GM19043 (cell line): ENCODE measurements around the gene GNA12.

ENCODE experiments used
- ATAC-seq: cut with Tn5 transposase; IDR thresholded peaks from one replicate; pipeline ENCODE4 v1.9.1; 2021; ENCODE audit warnings: low read depth; ENCODE audit not compliant: unreplicated experiment

GNA12 gene, protein sequence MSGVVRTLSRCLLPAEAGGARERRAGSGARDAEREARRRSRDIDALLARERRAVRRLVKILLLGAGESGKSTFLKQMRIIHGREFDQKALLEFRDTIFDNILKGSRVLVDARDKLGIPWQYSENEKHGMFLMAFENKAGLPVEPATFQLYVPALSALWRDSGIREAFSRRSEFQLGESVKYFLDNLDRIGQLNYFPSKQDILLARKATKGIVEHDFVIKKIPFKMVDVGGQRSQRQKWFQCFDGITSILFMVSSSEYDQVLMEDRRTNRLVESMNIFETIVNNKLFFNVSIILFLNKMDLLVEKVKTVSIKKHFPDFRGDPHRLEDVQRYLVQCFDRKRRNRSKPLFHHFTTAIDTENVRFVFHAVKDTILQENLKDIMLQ

DNA sequence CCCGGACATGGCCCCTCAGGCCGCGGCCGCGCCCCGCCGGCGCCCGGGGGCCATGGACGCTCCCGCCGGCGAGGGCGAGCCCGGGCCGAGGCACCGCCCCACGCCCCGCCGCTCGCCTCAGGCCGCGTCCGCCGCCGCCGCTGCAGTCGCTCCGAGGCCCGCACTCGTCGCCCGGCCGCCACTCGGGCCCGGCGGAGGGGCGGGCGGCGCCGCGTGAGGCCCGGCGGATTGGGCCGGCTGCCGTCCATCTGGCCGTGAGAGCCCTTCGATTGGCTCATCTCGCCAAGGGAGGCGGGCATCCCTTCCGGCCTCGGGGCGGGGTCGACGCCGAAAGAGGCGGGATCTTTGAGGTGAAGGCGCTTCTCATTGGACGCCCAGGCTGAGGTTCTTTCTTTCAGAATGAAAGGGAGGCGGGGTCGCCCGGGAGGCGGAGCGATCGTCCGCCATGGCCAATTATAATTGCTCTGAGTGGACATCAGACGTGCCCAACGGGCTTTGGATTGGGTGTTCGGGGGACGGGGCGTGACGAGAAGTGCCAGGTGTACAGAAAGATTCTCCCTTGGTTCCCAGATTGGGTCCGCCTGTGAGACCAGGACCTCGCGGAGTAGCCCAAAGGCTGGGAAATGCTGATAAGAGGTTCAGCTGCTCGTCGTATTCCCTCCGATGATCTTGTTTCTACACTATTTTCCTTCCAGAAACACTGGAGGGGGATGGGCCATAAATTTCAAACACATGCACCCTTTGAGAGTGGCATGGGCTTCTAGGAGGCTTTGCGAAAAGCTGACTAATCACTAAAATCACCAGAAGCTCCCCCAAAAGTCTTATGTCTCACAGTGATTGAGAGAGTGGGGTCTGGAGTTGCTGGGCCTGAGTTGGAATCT, at the start of gene GNA12:
TSS of gene GNA12 (minus strand) at position 156 of the 881 bp plus-strand sequence. CDS start at position 9, 147 bp downstream.
- ATAC-seq = peak; percentile 97

DNA sequence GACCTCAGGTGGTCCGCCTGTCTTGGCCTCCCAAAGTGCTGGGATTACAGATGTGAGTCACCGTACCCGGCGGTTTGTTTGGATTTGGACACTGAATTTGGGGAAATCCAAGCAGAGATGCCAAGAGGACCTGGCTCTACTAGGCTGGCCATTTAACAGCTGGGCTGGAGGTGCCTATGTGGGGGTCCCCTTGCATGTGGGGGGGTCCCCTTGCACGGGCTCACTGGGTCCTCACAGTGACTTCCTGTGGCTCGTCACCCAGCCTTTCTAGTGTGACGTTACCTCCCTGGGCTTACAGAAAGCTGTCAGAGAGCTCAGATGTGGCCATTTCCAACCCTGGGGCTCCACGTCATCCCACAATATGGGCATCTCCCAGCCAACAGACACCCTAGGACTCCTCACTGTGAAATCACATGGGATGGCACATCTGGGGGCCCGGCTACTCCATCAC, 49.3 kb upstream of the GNA12 start:
- ATAC-seq = no peak

DNA sequence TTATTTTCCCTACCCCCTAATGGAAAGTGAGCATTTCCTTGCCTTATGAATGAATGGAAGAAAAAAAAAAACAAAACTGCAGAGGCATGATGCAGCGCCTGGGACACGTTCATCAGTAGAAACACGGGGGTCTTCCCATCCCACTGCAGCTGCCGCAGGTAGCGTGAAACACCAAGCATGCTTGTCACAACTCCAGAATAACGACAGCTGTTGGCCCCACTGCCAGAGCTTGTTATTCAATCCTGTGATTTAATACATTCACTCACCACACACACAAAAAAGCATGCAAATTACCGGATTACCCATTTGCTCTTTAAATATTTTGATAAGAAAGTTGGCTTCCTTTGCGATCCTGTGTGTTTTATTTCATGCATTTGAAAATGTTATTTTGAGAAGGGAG, 48.4 kb upstream of the GNA12 start:
- no peak for ATAC-seq

DNA sequence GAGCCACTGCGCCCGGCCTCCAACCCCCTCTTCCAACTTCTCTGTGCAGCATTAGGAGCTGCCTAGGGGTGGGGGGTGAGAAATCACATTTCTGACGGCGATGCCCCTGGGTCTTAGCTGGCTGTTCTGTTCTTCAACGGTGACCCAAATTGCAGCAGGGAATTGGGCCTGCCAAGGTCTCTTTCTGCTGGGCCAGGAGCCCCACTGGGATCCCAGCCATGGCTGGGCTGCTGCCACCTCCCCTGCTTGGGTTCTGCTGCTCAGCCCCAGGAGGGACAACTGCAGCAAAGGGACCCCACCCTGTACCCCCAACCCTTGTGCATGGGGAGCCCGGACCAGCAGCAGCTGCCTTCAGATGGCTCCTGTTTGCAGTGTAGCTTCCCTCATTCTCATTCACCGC, 43.7 kb upstream of the GNA12 start:
- no peak for ATAC-seq

DNA sequence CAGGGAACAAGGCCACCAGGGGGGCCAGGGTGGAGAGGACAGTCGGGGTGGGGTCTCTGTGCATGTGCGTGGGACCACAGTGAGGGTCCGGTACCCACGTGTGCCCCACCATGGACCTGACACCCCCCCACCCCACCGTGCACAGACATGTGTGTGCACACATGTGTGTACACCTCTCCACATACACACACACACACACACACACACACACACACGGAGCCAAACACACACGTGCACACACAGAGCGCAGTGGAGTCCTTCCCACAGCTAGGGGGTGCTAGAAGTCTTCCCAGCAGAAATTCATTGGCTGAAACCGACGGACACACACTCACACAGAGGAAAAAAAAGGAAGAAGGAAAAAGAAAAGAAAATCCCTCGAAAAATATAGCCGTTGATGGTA, 42.8 kb upstream of the GNA12 start:
- no peak for ATAC-seq

DNA sequence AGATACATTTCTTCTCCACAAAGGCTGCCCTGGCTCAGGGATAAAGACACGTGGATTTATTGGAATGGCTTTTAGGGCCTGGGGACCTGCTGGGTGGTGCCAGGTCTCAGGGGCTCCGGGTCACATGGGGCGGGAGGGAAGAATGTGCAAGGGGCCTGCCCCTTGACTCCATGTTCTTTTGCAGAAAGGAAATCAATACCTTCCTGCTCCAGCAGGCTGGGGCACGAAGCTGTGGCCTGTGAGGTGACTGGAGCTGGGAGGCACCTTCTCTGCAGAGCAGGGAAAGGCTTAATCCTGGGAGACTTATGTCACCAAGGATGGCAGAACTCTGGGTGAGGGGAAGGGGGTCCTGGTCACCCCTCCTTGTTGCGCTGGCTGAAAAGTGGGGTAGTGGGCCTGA, 42.3 kb upstream of the GNA12 start:
- ATAC-seq = no peak

DNA sequence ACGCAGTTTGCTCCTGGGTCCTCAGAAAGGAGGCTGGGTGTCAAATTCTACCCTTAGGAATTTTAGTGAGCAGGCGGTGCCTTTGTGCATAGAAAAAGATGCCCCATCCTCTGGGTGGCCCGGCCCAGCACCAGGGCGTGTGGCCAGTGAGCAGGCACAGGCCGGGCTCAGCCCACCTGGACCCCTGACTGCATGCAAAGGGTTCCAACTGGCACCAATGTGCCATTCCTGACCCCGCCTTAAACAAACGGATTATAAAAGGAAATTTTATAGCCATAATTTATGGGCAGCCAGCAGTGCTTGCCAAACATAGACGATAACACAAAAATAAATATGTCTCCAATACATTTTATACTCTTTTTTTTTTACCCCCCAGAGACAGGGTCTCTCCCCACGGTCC, 40.1 kb upstream of the GNA12 start:
- ATAC-seq = no peak

DNA sequence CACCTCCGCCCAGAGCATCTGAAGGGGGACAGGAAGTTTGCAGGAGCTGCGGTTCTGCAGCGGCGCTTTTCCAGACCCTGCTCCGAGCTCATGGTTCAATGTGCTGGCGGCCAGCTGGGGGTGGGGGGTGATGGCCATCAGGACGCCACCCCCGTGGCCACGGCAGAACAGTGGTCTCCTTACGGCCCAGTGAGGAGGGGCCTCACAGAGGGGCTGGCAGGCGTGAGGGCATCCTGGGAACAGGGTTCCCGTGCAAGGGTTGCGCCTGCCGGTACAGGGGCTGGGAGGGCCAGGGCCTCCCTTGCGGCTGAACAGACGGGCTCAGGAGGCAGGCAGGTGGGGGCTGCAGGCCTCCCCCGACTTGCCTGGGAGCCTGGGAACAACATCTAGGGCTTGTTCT, 39.0 kb upstream of the GNA12 start:
- no peak for ATAC-seq

DNA sequence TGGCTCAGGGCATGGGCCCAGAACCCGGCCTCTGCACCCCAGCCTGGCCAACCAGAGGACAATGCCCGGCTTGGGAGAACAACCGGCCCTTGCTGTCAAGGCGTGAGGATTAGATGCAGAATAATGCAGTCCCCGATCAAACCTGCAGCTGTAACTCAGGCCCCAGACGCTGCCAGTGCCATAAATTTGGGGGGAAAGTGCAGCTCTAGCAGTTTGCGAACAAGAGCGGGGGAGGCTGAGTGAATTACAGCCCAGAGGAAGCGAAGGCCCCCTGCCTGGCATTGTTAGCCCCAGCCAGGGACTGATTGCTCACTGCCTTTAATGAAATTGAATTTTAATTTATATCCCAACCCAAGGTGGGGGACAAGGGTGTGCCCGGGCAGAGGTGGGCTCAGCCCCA, 38.0 kb upstream of the GNA12 start:
- no peak for ATAC-seq

DNA sequence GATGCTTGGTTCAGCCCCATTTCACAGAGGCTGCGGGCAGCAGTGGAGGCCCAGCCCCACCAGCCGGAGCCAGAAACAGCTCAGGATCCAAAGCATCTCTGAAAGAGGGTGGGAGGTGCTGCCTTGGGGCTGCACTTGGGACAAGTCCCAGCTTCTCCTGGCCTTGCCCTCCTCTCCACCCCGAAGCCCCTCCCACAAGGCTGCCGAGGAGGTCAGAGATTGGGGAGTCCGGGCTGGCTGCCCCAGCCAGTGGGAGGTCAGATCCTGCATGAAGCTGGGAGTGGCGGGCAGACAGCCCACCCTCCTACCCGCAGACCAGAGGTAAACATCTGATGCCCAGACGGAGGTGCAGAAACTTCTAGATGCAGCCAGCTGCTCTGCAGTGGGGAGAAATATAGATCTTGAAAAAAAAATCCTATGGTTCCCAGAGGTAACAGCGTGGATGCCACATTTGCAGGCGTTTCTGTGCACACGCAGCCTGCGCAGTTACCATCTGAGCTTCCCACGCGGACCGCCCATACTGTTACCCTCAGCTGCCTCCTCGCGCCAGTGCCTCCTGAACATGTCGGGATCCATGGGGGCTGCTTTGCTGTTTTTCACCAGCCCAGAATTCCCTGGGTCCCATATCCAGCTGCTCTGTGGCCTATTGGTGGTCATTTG, 36.9 kb upstream of the GNA12 start:
- no peak for ATAC-seq

DNA sequence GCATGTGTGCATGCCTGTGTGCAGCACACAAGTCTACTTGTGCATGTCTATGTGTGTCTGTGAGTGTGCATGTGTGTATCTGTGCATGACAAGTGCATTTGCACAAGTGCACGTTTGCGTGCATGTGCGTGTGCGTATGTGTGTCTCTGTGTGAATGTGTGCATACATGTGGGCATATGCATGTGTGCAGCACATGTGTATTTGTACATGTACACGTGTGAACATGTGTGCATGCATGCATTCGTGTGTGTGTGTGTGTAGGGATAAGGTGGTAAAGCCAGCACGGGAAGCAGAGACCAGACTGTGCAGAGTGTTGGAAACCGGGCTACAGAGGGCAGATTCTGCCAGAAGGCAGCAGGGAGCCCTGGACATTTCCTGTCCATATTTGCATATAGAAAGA, 35.9 kb upstream of the GNA12 start:
- ATAC-seq = no peak

DNA sequence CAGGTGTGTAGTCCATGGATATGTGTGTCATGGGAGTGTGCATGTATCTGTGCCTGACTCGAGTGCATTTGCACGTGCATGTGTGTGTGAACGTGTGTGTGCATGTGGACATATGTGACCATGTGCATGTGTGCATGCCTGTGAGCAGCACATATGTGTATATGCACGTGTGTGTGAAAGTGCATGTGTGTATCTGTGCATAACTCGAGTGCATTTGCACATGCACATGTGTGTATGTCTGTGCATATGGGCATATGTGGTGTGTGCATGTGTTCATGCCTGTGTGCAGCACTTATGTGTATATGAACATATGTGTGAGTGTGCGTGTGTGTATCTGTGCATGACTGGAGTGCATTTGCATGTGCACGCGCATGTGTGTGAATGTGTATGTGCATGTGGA, 35.2 kb upstream of the GNA12 start:
- no peak for ATAC-seq

DNA sequence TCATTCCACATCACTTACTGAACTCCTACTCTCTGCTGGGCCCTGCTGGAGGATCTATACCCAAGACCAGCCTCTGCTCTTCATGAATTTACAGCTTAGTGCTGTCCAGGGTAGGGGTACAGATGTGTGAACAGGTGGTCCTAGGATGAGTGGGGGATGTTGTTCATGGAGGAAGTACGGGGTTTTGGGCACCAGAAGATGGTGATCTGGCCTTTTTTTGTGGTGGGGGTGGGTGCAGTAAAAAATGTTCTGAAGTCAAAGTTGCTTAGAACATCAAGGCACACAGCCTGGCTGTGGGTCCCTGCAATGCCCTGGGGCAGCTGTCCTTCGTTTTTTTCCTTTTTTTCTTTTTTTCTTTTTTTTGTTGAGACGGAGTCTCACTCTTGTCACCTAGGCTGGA, 34.2 kb upstream of the GNA12 start:
- no peak for ATAC-seq

DNA sequence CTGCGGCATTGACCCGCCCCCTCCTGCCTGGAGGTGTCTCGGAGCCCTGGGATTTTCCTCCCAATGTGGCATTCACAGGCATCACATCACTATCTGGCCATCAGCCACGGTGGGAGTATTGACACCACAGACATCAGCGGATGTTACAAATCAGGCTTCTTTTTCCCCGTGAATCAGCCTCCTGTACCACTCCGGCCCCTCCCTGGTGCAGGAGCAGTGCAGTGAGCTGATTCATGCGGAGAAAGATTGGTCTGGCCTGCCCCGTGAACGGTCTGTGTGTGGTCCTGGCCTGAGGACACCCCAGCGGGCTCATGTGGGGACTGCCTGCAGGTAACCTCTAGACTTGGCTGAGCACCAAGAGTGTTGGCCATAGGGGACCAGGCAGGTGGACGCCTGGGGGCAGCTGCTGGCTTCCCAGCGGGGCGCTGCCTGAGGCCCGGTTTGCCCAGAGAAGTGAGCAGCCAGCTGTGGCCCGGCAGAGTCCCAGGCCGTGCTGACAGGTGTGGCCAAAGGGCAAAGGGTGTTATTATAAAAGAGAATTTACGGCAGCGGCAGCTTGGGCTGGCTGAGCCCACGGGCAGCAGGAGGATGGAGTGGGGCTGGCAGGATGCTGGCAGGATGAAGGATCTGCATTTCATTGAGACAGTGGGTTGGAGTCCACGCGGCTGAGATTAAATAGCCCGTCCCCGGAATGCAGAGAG, 32.1 kb upstream of the GNA12 start:
- no peak for ATAC-seq

DNA sequence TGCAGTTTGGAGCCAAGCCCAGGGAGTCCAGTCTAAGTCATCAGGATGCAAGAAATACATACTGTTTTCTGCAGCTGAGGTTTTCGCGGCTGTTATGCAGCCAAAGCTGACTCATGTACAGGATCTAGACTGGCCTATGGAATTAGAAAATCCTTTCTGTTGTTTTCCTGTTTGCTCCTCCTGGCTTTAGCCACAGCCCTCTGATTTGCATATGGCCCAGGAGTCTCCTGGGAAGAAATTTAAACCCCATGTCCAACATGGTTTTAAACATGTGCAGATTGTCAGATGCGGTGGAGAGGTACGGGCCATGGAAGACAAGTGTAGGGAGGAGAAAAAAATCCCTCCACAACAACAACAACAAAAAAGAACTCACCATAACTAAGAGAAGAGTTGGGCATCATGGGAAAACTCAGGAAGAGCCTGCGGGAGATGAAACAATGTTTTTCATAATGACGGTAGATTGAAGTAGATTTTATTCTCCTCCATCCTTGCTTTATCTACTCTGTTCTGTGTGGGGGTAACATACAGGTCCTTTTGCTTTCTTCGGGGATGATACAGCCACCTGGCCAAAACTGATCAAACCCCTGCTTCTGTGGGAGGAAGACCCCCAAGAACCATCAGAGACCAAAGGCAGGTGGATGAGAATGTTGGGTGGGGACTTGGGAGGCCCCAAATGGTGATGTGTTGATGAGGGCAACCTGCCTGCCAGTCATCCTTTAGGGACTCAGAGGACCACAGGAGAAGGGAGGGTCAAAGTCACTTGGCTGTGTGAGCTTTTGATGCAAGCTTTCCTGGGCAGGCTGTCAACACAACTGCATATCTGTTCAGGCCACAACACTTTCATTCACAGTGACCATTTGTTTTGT, 29.8 kb upstream of the GNA12 start:
- no peak for ATAC-seq

DNA sequence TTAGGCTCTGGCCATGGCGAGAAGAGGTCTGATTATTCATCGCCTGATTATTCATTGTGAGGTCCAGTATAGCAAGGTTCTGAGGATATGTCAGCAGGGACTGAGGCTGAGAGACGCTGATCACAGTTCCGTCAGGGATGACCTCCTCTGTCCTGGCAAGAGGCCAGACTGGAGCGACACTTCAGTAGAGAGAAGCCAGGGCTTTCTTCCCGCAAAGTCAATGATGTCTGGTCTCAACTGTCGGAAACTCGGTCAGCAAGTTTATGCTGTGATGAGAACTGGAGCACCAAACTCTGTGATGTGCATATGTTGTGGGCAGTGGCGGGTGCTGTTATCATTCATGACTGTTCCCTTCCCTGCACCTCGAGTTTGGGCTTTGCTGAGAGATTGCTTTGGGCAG, 29.0 kb upstream of the GNA12 start:
- ATAC-seq = no peak

DNA sequence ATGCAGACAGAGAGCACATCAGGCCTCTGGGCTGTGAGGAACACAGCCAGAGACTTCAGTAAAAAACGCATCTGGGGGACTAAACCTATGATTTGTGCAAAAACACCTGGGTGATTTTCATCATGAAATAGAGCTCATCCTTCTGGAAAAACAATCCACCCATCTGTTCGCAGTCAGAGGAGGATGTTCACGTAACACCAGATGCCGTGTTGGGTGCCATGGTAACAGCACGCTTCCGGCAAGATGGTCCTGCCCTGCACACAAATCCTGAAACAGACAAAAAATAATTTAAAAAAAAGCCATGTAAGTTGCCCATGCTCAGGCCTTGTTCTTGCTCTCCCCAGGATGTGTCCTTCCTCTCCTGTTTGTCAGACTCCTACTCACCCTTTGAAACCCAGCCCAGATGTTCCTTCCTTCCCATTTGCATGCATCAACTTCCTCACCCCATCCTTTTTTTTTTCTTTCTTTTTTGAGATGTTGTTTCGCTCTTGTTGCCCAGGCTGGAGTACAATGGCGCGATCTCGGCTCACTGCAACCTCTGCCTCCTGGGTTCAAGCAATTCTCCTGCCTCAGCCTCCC, 28.3 kb upstream of the GNA12 start:
- no peak for ATAC-seq

DNA sequence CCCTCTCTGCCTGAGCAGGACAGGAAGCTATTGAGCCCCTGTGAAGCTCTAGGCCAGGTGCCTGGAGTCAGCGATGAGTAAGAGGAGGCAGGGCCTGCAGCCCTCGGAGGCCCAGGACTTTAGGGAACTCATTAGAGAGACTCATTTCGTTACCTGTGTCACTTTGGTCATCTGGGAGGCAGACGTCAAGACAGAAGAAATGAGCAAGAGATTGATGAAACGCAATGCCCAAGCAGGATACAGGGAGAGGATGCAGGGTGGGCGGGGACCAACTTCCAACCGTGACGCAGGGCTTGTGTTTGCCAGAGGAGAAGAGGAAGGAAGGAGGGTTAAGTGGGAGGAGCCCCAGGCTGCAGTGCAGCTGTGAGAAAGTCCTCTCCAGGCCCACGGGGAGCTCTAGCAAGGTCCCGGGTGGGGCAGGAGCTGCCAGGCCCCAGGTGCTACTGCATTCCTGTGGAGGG, 26.4 kb upstream of the GNA12 start:
- ATAC-seq = no peak

DNA sequence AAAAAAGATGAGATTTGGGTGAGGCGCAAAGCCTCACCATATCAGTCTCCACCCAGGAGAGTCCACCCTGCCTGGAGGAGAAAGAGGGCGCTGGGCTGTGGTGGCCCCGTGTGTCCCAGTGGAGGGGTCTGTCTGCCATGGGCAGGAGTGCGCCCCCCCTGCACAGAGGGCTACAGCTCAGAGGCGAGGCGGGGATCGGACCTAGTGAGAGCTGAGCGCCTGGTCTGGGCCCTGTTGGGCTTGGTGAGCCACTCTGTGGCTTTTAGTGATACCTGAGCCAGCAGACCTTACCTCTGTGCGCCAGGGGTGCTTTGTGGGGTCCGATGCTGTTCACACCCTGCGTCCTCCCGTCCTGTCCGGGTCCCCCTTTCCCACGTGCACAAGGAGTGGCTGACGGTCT, 25.9 kb upstream of the GNA12 start:
- ATAC-seq = no peak
